ENCODE data around the gene RUBCN. TPM values are rescaled to one million over a fixed set of nuclear protein-coding genes. Genes with fewer than 3 reads are reported as not detected.

The RUBCN gene
- total RNA-seq, 1 donor from 2014 or later = 43.6 TPM

DNA sequence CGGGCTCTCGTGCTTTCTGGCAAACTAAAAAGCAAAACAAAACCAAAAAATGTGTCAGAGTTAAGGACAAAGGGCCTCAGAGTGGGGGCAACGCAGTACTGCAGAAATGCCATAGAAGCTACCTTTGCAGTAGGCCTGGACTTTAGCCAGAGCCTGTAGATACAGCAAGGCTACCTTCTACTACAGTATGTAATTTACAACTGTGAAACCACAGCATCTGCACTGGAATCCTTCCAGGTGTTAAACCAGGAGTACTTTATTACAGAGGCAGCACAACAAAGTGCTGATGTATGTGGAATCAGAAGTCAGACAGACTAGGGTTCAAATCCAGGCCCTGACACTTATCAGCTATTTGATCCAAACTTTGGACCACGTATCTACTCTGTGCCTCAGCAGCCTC is 34.9 kb downstream of the RUBCN start:
- intact Hi-C loops (cut with micrococcal nuclease) = no loop called here
- no peaks in the 10 kb centered on the region for H3K9me3 Mint-ChIP-seq
- H3K27me3 Mint-ChIP-seq (ENCODE audit: low read depth) = no peaks in the 10 kb centered on the region
- no peak overlapping the region for H3K27ac Mint-ChIP-seq
- H3K4me3 Mint-ChIP-seq (ENCODE audit: low read depth) = no peak overlapping the region
- peaks cover 64% of the 10 kb centered on the region for H3K36me3 Mint-ChIP-seq (ENCODE audit: low read depth)
- no peak for DNase-seq (ENCODE audit: low spot score)
- H3K4me1 Mint-ChIP-seq (ENCODE audit: low read depth) = no peaks in the 10 kb centered on the region

DNA sequence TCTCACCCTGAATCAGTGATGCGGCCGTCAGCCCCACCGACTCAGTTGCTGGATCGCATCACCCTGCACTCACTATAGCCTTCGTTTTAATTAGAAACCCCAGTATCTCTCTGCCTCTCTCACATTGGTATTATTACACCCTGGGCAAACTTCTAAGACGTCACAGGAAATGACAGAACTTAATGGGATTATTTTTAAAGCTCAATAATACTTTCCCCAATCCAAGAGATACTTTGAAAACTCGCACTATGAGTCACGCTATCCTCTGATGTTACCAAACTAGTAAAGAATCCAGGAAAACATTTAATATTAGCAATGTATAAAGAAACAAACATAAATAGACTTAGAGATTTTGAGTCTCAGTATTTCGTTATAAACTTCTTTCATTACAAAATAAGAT is 36.6 kb downstream of the RUBCN start:
- intact Hi-C loops (cut with micrococcal nuclease) = no loop called here
- no peak overlapping the region for H3K4me3 Mint-ChIP-seq (ENCODE audit: low read depth)
- H3K27me3 Mint-ChIP-seq (ENCODE audit: low read depth) = no peaks in the 10 kb centered on the region
- DNase-seq (ENCODE audit: low spot score) = no peak
- peaks cover 4% of the 10 kb centered on the region for H3K4me1 Mint-ChIP-seq (ENCODE audit: low read depth)
- H3K27ac Mint-ChIP-seq = no peak overlapping the region
- no peaks in the 10 kb centered on the region for H3K9me3 Mint-ChIP-seq
- peaks cover 74% of the 10 kb centered on the region for H3K36me3 Mint-ChIP-seq (ENCODE audit: low read depth)

DNA sequence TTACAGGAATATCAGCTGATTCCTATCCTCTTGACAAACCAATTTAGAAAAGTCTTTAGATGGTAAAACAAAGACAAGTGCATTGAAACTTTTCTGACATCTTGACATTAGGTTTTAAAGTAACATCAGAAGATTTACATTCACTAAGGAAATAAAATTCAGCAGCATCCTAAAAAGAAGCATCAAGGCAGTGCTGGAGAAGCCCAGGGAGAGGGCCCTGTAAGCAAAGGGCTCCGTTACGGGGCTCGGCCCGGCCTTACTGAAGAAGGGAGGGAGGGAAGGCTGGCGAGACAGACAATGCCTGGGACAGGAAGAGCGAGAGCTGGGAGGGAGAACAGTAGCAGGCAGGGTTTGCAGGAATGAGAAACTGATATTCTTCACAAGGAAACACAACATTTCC is 39.3 kb downstream of the RUBCN start:
- Mint-ChIP-seq H3K27me3 (ENCODE audit: low read depth) (no peaks in the 10 kb centered on the region), H3K36me3 (ENCODE audit: low read depth) (peaks cover 73% of the 10 kb centered on the region), H3K27ac (no peak overlapping the region), H3K4me3 (ENCODE audit: low read depth) (no peak overlapping the region), H3K9me3 (no peaks in the 10 kb centered on the region), H3K4me1 (ENCODE audit: low read depth) (peaks cover 4% of the 10 kb centered on the region)
- DNase-seq (ENCODE audit: low spot score) = no peak
- intact Hi-C loops (cut with micrococcal nuclease) = no loop called here

DNA sequence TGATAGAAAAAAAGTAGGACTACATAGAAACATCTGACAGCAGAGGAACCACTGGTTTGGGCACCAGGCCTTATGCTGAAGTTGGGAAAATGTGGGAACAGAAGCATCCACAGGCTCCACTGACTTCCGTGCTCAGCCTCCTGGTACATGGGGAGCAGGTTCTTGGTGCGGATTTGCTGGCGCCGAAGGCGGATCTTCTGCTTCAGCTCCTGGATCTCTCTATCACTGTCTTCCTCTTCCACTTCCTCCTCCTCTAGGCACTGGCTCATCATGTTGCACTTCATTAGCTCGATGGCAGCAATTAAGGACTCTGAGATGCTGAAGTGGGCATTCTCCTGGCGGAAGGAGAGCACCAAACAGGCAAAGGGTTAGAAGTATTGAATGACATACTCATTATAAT is 42.5 kb downstream of the RUBCN start:
- peaks cover 4% of the 10 kb centered on the region for H3K4me1 Mint-ChIP-seq (ENCODE audit: low read depth)
- no peaks in the 10 kb centered on the region for H3K9me3 Mint-ChIP-seq
- no peak overlapping the region for H3K4me3 Mint-ChIP-seq (ENCODE audit: low read depth)
- H3K27ac Mint-ChIP-seq = no peak overlapping the region
- intact Hi-C loops (cut with micrococcal nuclease) = no loop called here
- H3K36me3 Mint-ChIP-seq (ENCODE audit: low read depth) = peaks cover 75% of the 10 kb centered on the region
- H3K27me3 Mint-ChIP-seq (ENCODE audit: low read depth) = no peaks in the 10 kb centered on the region
- no peak for DNase-seq (ENCODE audit: low spot score)

DNA sequence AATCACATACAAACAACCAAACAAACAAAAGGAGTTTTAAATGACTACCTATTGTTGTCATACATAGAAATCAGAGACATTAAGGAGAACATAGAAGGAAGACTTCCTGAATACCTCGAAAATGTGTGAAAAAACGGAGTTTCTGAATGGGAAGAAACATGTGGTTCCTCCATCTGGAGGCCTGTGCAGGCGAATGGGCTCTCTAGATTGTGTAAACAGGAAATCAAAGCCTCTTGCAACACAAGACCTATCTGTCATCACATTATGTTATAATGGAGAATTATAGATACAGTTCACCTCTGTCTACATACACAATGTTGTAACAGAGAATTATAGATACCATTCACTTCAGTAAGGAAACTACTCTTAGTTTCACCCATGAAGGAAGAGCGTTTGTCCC is 44.1 kb downstream of the RUBCN start:
- peaks cover 71% of the 10 kb centered on the region for H3K36me3 Mint-ChIP-seq (ENCODE audit: low read depth)
- no peaks in the 10 kb centered on the region for H3K9me3 Mint-ChIP-seq
- H3K4me3 Mint-ChIP-seq (ENCODE audit: low read depth) = no peak overlapping the region
- H3K4me1 Mint-ChIP-seq (ENCODE audit: low read depth) = peaks cover 4% of the 10 kb centered on the region
- intact Hi-C loops (cut with micrococcal nuclease) = no loop called here
- no peak for DNase-seq (ENCODE audit: low spot score)
- peak overlapping the region; percentile 56 for H3K27ac Mint-ChIP-seq
- H3K27me3 Mint-ChIP-seq (ENCODE audit: low read depth) = no peaks in the 10 kb centered on the region

DNA sequence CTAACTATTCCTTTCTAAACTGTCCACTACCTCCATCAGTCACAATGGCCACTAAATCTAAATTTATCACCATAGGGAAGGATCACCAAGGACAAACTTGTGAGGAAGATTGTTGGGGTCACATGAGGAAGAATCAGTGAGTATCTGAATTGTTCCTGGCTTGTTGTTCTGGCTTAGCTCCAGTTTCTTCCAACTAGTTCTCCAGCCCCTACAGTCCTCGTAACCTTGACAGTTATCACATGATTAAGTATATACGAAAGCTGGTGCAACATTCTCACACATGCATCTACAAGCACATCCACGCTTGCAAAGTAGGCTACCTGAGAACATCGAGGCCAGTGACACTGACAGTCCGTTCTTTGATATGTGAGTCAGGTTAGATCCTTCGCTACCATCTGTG is 46.0 kb downstream of the RUBCN start:
- H3K9me3 Mint-ChIP-seq = no peaks in the 10 kb centered on the region
- H3K4me1 Mint-ChIP-seq (ENCODE audit: low read depth) = peaks cover 3% of the 10 kb centered on the region
- no peak for DNase-seq (ENCODE audit: low spot score)
- H3K27me3 Mint-ChIP-seq (ENCODE audit: low read depth) = no peaks in the 10 kb centered on the region
- intact Hi-C loops (cut with micrococcal nuclease) = no loop called here
- H3K27ac Mint-ChIP-seq = no peak overlapping the region
- no peak overlapping the region for H3K4me3 Mint-ChIP-seq (ENCODE audit: low read depth)
- H3K36me3 Mint-ChIP-seq (ENCODE audit: low read depth) = peaks cover 55% of the 10 kb centered on the region

DNA sequence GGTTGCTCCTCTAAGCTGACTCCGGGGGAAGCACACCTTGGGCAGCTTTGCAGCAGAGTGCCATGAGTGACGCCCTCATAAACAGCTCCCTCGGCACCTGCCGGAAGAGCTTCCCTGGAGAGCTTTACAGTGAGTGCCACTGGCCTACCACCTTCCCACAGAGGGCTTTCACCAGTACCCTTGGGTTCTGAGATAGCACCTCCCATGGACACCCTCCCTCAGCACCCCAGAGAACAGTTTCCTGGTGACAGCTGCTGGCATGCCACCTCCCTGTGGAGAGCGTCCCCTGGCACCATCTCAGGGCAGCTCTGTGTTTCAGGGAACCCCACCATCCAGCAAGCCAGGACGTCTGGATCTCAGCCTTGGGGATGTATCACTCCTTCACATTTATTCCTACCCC is 49.1 kb downstream of the RUBCN start:
- DNase-seq (ENCODE audit: low spot score) = no peak
- H3K27ac Mint-ChIP-seq = no peak overlapping the region
- H3K9me3 Mint-ChIP-seq = no peaks in the 10 kb centered on the region
- H3K4me1 Mint-ChIP-seq (ENCODE audit: low read depth) = no peaks in the 10 kb centered on the region
- no peak overlapping the region for H3K4me3 Mint-ChIP-seq (ENCODE audit: low read depth)
- H3K27me3 Mint-ChIP-seq (ENCODE audit: low read depth) = no peaks in the 10 kb centered on the region
- peaks cover 51% of the 10 kb centered on the region for H3K36me3 Mint-ChIP-seq (ENCODE audit: low read depth)
- intact Hi-C loops (cut with micrococcal nuclease) = no loop called here

DNA sequence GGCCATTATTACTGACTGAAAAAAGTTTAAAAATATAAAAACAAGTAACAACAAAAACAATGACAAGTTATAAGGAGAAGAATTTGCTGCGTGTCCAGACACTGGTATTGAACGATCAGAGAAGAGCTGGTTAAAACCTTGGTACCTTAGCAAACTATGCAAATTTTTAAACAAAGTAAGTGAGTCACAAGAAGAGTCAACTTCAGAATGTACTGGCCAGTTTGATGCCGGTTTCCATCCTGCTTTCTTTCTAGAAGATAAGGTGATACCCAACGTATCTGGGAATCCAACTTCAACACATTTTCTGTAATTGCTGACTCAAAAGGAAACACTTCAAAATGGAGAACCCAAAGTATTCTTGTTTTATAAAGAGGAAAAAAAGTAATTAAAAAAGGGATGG is 49.8 kb downstream of the RUBCN start:
- H3K27ac Mint-ChIP-seq = no peak overlapping the region
- H3K9me3 Mint-ChIP-seq = no peaks in the 10 kb centered on the region
- no peaks in the 10 kb centered on the region for H3K4me1 Mint-ChIP-seq (ENCODE audit: low read depth)
- H3K27me3 Mint-ChIP-seq (ENCODE audit: low read depth) = no peaks in the 10 kb centered on the region
- no peak for DNase-seq (ENCODE audit: low spot score)
- H3K4me3 Mint-ChIP-seq (ENCODE audit: low read depth) = no peak overlapping the region
- H3K36me3 Mint-ChIP-seq (ENCODE audit: low read depth) = peaks cover 51% of the 10 kb centered on the region
- intact Hi-C loops (cut with micrococcal nuclease) = no loop called here

DNA sequence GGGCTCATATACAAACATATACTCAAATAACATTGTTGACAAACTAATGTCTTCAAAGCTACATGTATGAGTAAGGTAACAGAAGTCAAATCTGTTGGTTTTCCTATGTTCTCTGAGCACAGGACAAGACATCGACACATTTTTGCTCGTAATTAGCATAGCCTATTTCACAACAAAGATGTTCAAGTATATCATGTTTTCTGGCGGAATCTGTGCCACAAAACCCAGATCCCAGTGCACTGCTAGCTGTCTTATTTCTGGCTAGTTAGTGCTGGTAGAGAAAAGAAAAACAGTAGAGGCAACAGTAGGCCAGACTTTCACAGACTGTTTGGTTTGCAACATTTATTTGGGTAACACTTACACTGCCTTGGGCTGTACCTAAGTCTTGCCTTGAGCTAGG is 51.2 kb downstream of the RUBCN start:
- DNase-seq (ENCODE audit: low spot score) = no peak
- intact Hi-C loops (cut with micrococcal nuclease) = no loop called here
- Mint-ChIP-seq H3K27me3 (ENCODE audit: low read depth) (no peaks in the 10 kb centered on the region), H3K9me3 (peaks cover under 1% of the 10 kb centered on the region), H3K27ac (no peak overlapping the region), H3K4me3 (ENCODE audit: low read depth) (no peak overlapping the region), H3K4me1 (ENCODE audit: low read depth) (no peaks in the 10 kb centered on the region), H3K36me3 (ENCODE audit: low read depth) (peaks cover 53% of the 10 kb centered on the region)

DNA sequence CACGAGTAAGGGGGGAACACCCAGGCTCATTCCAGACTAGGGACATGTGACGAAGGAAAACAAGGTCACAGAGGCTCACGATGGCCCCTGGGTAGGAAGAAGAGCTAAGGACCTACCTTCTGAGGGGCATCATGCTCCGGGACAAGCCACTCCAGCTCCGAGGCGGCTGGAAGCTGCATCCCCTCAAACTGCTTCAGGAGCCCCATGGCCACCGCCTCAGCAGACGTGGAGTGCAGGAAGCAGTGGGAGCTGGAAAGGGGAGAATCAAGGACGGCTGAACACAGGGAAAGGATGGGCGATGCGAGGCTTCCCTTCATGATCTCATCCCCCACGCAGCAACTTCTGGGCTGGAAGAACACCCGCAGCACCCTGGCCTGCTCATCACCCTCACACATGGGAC is 53.5 kb downstream of the RUBCN start:
- intact Hi-C loops (cut with micrococcal nuclease) = no loop called here
- peaks cover 50% of the 10 kb centered on the region for H3K36me3 Mint-ChIP-seq (ENCODE audit: low read depth)
- no peak overlapping the region for H3K27ac Mint-ChIP-seq
- no peaks in the 10 kb centered on the region for H3K4me1 Mint-ChIP-seq (ENCODE audit: low read depth)
- no peak for DNase-seq (ENCODE audit: low spot score)
- H3K4me3 Mint-ChIP-seq (ENCODE audit: low read depth) = no peak overlapping the region
- no peaks in the 10 kb centered on the region for H3K27me3 Mint-ChIP-seq (ENCODE audit: low read depth)
- H3K9me3 Mint-ChIP-seq = peaks cover 9% of the 10 kb centered on the region

DNA sequence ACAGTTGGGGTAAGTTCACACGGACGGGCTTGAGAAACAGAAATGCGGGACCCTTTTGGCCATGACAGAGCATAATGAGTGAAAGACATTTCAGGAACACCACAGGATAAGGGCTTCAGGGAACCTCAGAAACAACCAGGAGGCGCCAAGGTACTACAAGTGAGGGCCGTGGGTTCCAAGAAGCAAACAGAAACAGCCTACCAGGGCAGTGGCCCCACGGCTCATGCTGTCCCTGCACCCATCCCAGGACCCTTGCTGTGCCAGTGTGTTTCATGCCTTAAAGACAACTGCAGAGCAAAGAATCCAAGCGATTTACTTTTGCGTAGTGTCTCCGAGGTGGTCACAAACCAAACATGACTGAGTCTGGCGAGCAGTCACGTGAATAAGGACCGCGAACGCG is 54.0 kb downstream of the RUBCN start:
- intact Hi-C loops (cut with micrococcal nuclease) = no loop called here
- Mint-ChIP-seq H3K27ac (no peak overlapping the region), H3K36me3 (ENCODE audit: low read depth) (peaks cover 54% of the 10 kb centered on the region), H3K4me1 (ENCODE audit: low read depth) (no peaks in the 10 kb centered on the region), H3K27me3 (ENCODE audit: low read depth) (no peaks in the 10 kb centered on the region), H3K9me3 (peaks cover 12% of the 10 kb centered on the region), H3K4me3 (ENCODE audit: low read depth) (no peak overlapping the region)
- DNase-seq (ENCODE audit: low spot score) = no peak

DNA sequence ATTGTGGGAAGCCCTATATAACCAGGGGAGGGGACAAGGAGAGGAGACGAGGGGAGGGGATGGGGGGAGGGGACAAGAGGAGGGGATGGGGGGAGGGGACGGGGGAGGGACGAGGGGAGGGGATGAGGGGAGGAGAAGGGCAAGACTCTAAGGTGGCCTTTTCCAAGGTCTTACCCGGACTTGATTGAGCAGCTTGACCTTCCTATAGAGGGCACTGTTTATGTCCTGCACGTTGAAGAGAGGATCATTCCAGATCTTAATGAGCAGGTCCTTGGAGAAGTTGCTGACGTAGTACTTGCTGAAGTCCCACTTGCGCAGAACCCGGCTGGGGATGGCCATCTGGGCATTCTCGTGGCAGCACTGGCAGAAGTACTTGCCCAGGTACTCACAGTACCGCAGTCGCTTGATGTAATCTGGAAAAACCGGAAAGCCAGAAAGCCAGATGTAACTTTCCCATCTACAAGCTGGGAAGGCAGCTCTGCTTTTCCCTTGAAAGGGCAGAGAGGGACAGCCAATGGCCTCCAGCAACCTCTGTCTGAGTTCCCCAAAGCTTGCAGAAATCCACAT is 55.7 kb downstream of the RUBCN start:
- no peak for DNase-seq (ENCODE audit: low spot score)
- Mint-ChIP-seq H3K27ac (no peak overlapping the region), H3K4me1 (ENCODE audit: low read depth) (no peaks in the 10 kb centered on the region), H3K9me3 (peaks cover 12% of the 10 kb centered on the region), H3K27me3 (ENCODE audit: low read depth) (no peaks in the 10 kb centered on the region), H3K4me3 (ENCODE audit: low read depth) (no peak overlapping the region), H3K36me3 (ENCODE audit: low read depth) (peaks cover 62% of the 10 kb centered on the region)
- intact Hi-C loops (cut with micrococcal nuclease) = no loop called here

DNA sequence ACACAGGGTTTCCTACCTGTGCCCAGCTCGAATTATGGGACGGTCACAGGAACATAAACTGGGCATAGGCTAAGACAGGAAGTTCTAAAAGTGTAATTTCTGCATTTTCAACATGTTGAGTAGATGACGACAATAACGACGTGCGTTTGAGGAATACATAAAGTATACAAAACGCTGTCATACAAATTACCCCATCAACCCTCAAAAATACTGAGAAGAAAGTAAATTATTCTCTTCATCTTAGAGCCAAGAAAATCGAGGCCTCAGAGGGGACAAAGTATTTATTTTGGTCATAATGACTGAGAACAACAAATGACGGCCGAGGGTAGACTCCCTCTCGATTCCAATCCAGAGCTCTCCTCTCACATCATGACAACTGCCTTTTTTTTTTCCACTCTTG is 60.8 kb downstream of the RUBCN start:
- Mint-ChIP-seq H3K36me3 (ENCODE audit: low read depth) (peaks cover 63% of the 10 kb centered on the region), H3K4me3 (ENCODE audit: low read depth) (no peak overlapping the region), H3K4me1 (ENCODE audit: low read depth) (no peaks in the 10 kb centered on the region), H3K27me3 (ENCODE audit: low read depth) (no peaks in the 10 kb centered on the region), H3K27ac (no peak overlapping the region), H3K9me3 (peaks cover 12% of the 10 kb centered on the region)
- intact Hi-C loops (cut with micrococcal nuclease) = no loop called here
- DNase-seq (ENCODE audit: low spot score) = no peak

DNA sequence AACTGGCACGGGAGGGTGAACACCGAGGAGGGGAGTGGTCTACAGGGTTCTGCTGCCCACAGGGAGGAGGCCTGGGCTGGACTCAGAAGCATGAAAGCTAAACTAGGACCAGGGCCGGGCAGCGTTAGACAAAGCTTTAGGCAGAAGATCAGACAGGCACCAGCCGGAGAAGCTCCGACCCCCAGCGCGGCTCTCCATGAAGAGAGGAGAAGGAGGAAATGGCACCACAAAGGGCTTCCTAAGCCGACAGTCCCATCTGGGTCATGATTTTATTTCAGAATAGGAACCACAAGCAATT is 61.2 kb downstream of the RUBCN start:
- Mint-ChIP-seq H3K36me3 (ENCODE audit: low read depth) (peaks cover 59% of the 10 kb centered on the region), H3K4me1 (ENCODE audit: low read depth) (no peaks in the 10 kb centered on the region), H3K27ac (no peak overlapping the region), H3K9me3 (peaks cover 11% of the 10 kb centered on the region), H3K27me3 (ENCODE audit: low read depth) (no peaks in the 10 kb centered on the region), H3K4me3 (ENCODE audit: low read depth) (no peak overlapping the region)
- intact Hi-C loops (cut with micrococcal nuclease) = no loop called here
- no peak for DNase-seq (ENCODE audit: low spot score)

All from activated T-helper 2 cell treated with anti-CD3 and anti-CD28 coated beads, Interferon-gamma antibody, Interleukin-2, Interleukin-4, amounts not matched to agents 10 μg/mL and 5 μg/mL and 100 μg/mL, durations not matched to agents 14 hours and 24 hours and 36 hours (primary cell).